ENCODE results near the gene TINAGL1.

TINAGL1 gene

DNA sequence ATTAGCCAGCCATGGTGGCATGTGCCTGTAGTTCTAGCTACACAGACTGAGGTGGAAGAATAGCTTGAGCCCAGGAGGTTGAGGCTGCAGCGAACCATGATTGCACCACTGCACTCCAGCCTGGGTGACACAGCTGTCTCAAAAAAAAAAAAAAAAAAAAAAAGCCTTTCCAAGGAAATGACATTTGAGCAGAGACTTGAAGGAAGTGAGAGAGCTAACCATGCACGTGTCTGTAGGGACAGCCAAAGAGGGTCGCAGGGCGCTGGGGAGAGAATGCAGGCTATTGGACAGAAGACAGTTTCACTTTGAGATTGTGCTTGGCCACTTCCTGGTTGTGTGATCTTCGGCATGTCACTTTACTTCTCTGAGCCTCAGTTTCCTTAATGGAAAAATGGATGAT lies 48.0 kb downstream of the TINAGL1 start:
- peak; percentile 76 for ATAC-seq
- H3K36me3 Mint-ChIP-seq: peaks cover 45% of the 10 kb centered on the region
- H3K4me1 Mint-ChIP-seq: peaks cover 42% of the 10 kb centered on the region
- peak overlapping the region; percentile 47 for H3K27ac Mint-ChIP-seq
- peaks cover 8% of the 10 kb centered on the region for H3K27me3 Mint-ChIP-seq
- no peaks in the 10 kb centered on the region for H3K9me3 Mint-ChIP-seq
- H3K4me3 Mint-ChIP-seq: no peak overlapping the region

DNA sequence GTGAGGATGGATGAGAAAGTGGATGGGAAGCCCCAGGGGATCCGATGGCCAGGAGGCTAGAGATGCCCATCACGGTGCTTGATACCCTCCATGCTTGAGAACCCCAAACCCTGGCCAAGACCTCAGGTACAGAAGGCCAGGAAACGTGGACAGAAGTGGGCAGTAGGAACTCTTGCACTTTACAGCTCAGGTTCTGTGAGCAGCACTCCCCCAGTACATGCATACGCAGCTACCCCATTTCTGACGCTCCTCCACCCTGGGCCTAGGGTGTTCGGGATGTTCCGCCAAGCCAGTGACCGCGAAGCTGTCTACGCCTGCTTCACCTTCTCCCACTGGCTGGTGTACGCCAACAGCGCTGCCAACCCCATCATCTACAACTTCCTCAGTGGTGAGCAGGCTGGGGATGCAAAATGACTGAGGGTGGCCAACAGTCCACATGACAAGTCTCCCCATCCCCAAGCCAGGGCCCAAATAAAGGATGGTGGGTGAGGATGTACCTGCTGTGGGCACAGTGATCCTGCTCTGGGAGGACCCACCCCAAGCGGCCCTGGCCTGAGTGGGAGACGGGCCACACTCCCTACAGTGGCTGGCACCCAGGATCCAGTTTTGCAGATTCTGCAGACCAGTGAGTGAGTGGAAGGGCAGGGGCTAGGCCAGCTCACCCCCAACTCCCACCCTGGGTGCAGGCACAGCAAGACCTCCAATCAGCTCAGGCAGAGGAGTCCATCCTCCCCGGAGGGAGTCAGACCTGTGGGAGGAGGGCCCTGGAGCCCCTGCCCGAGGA lies 48.6 kb downstream of the TINAGL1 start:
- H3K27me3 Mint-ChIP-seq: peaks cover 2% of the 10 kb centered on the region
- peak overlapping the region; percentile 47 for H3K27ac Mint-ChIP-seq
- peaks cover 36% of the 10 kb centered on the region for H3K4me1 Mint-ChIP-seq
- peak; percentile 34 for ATAC-seq
- peaks cover 51% of the 10 kb centered on the region for H3K36me3 Mint-ChIP-seq
- no peak overlapping the region for H3K4me3 Mint-ChIP-seq
- no peaks in the 10 kb centered on the region for H3K9me3 Mint-ChIP-seq

DNA sequence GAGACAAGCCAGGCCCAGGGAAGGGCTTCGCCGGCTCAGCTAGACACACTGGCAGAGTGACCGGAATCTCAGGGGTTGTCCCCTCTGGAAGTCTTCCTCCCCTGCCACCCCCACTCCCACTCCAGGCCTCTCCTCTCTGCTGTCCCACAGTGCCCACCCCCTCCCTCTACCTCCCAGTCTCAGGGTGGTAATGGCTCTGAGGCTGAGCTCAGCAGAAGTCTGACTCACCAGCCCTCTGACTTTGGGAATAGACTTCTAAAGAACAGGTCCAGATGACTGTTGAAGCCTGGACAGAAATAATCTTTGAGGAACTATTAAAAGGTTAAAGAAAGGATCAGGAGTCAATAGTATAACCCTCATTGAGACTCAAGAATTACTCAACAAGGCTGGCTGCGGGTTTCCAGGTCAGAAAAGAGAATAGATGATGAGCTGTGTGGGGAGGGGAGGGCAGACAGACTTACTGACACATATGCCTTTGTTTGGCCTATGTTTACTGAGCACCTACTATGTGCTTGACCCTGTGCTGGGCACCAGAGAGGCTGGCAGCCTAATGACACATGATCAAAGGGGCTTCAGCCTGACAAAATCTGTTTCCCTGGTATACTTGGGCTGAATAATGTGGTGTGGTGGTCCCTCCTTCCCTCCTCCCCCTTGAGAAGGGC lies 49.4 kb downstream of the TINAGL1 start:
- Mint-ChIP-seq H3K36me3 (peaks cover 59% of the 10 kb centered on the region), H3K27ac (peak overlapping the region; percentile 47), H3K4me1 (peaks cover 36% of the 10 kb centered on the region), H3K27me3 (no peaks in the 10 kb centered on the region), H3K9me3 (no peaks in the 10 kb centered on the region), H3K4me3 (no peak overlapping the region)
- ATAC-seq: peak; percentile 46

DNA sequence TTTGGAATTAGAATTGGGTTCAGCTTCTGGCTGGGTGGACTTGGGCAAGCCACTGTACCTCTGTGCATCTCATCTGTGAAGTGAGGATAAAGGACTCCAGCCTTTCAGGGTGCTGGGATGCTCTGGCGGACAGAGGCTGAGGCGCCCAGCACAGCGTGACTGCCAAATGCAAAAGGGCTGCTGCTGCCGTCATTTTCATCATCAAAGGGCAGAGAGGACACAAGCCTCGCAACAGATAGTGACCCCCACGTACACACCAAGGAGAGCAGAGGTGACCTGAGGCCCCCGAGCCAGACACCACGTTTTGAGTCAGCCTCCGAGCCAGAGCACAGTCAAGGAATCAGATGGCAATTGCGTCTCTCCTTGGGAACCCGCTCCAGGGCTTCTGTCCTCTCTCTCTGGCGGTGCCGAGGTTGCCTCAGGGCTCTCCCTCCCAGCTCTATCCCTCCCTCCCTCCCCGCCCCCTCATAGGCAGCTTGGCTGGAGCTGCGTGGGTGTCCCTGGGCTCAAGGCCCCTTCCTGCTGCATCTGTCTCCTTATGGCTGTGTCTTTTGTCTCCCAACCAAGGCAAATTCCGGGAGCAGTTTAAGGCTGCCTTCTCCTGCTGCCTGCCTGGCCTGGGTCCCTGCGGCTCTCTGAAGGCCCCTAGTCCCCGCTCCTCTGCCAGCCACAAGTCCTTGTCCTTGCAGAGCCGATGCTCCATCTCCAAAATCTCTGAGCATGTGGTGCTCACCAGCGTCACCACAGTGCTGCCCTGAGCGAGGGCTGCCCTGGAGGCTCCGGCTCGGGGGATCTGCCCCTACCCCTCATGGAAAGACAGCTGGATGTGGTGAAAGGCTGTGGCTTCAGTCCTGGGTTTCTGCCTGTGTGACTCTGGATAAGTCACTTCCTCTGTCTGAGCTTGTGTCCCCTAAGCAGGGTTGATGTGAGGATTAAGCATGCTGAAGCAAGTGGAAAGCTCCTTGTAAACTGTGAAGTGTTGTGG lies 50.2 kb downstream of the TINAGL1 start:
- peaks cover 67% of the 10 kb centered on the region for H3K36me3 Mint-ChIP-seq
- H3K4me3 Mint-ChIP-seq: no peak overlapping the region
- H3K27me3 Mint-ChIP-seq: no peaks in the 10 kb centered on the region
- no peaks in the 10 kb centered on the region for H3K9me3 Mint-ChIP-seq
- peak overlapping the region; percentile 52 for H3K27ac Mint-ChIP-seq
- H3K4me1 Mint-ChIP-seq: peaks cover 36% of the 10 kb centered on the region
- no peak for ATAC-seq

DNA sequence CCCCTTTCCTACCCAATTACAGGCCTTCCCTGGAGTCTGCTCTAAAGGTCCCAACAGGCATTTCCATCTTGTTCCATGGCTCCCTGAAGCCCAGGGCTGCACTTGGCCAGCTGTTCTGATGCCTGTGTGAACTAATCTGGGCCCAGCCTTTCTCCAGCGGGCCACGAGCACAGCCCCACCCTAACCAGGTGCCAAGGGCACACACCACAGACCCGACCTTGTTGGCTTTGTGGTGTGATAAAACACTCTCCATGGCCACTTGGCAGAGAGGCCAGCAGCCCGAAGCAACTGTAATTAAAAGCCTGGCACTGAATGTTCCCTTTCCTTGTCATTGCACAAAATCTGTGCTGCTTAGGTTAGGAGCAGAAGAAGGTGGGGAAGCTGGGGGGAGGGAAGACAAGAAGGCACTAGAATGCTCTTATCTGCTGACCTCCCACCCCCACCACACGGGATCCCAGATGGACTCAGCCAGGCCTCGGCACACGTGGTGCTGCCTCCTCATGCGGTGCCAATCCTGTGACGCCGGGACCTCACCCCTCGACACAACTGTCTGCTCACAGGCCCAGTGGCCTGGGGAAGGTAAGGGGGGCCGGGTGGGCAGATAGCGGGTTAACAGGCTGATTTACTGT lies 51.1 kb downstream of the TINAGL1 start:
- peaks cover 36% of the 10 kb centered on the region for H3K4me1 Mint-ChIP-seq
- H3K4me3 Mint-ChIP-seq: no peak overlapping the region
- peak overlapping the region; percentile 52 for H3K27ac Mint-ChIP-seq
- no peaks in the 10 kb centered on the region for H3K9me3 Mint-ChIP-seq
- H3K36me3 Mint-ChIP-seq: peaks cover 76% of the 10 kb centered on the region
- H3K27me3 Mint-ChIP-seq: no peaks in the 10 kb centered on the region
- ATAC-seq: no peak

DNA sequence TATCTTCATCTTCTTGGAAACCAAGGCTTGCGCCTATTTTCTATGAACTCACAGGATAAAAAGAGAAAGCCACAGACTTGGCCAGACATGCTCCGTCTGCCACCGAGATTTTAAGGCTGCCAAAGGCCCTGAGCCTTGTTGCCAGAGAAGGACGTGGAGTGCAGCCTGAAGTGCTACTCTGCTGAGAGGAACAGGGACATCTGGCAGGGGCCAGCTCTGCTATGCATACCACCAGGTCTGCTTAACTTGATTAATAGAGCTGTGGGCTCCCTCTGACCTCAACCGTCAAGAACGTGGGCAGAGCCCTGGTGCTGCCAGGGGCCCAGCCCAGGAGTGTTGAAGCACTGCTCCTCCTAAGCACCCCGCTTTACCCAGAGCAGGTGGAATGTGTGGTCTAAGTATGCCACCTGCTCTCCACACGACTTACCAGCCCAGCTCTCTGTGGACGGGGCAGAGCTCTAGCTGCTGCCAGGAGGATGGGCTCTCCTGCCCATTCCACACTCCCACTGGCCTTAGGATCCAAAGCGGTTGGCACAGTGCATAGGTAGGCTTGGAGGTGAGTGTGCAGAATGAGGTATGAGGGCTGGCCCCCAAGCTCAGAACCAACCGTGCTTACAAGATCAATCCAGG lies 51.7 kb downstream of the TINAGL1 start:
- H3K4me1 Mint-ChIP-seq: peaks cover 36% of the 10 kb centered on the region
- ATAC-seq: no peak
- no peak overlapping the region for H3K27ac Mint-ChIP-seq
- H3K4me3 Mint-ChIP-seq: no peak overlapping the region
- H3K9me3 Mint-ChIP-seq: no peaks in the 10 kb centered on the region
- peaks cover 77% of the 10 kb centered on the region for H3K36me3 Mint-ChIP-seq
- no peaks in the 10 kb centered on the region for H3K27me3 Mint-ChIP-seq

DNA sequence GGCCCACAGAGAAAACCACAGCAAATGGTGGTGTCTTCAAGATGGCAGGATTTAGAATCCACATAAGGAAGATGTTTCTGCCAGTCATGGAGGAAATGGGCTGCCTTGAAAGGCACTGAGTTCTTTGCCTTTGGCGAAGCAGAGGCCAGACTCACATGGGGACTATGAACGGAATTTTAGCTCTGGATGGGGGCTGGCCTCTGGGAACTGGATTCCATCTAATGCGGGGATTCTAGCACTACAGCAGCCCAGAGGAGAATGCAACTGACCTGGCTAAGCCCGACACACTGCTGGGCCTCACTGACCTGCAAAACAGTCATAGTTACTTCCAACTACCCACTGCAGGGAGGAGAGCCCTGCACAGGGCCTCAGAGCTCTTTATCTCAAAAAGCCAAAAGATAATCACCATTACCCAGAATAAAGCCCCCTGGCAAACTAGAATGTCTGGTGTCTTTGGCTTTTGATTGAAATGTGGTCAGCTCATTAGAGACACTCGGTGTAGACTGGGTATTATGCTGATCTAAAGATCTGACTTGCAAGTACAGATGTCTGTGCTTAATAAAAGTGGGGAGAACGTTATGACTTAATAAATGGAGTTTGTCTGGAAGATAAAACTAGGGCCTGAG lies 52.7 kb downstream of the TINAGL1 start:
- H3K27me3 Mint-ChIP-seq: no peaks in the 10 kb centered on the region
- no peak for ATAC-seq
- H3K9me3 Mint-ChIP-seq: no peaks in the 10 kb centered on the region
- no peak overlapping the region for H3K4me3 Mint-ChIP-seq
- no peak overlapping the region for H3K27ac Mint-ChIP-seq
- H3K4me1 Mint-ChIP-seq: peaks cover 29% of the 10 kb centered on the region
- peaks cover 68% of the 10 kb centered on the region for H3K36me3 Mint-ChIP-seq

DNA sequence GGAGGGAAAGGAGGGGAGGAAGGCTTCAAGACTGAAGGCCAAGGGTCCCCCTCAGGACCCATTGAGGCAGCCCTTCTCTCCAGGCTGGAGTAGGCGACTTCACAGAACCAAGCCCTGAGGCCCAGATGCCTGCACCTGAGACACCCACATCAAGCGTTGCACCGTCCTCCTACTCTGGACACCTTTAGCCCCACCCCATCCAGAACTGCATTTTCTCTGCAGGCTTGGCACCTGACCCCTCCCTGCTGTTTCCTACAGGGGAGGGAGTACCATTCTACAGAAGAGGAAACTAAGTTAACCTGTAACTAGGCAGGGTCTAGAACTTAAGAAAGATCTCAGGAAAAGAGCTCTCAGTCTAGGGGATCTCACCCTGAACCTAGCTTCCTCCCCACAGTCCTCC lies 56.3 kb downstream of the TINAGL1 start:
- no peaks in the 10 kb centered on the region for H3K9me3 Mint-ChIP-seq
- no peaks in the 10 kb centered on the region for H3K4me1 Mint-ChIP-seq
- H3K4me3 Mint-ChIP-seq: no peak overlapping the region
- peaks cover 52% of the 10 kb centered on the region for H3K36me3 Mint-ChIP-seq
- no peak overlapping the region for H3K27ac Mint-ChIP-seq
- H3K27me3 Mint-ChIP-seq: no peaks in the 10 kb centered on the region
- ATAC-seq: no peak

DNA sequence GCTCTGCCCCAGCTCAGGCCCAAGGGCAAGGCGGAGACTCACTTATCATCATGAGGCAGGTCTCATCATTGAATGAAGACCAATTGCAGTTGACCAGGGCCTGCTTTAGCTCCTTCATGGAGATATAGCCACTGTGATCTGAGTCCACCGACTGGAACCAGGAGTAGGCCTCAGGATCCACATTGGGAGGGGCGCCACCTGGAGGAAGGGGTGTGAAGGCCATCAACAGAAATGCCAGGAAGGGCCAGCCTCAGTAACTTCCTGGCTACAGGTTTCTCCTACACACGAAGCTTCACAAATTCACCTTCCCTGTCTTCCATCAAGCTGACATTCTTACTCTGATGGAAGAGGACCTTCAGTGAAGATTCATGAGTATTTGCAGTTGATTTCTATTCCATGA lies 56.8 kb downstream of the TINAGL1 start:
- Mint-ChIP-seq H3K9me3 (no peaks in the 10 kb centered on the region), H3K27ac (no peak overlapping the region), H3K4me3 (no peak overlapping the region), H3K4me1 (no peaks in the 10 kb centered on the region), H3K36me3 (peaks cover 48% of the 10 kb centered on the region), H3K27me3 (no peaks in the 10 kb centered on the region)
- no peak for ATAC-seq

All from stimulated activated memory B cell treated with anti-CD40 and anti-IgM and Interleukin-4, amounts not matched to agents 10 μg/mL and 1 μg/mL and 100 μg/mL, for 72 hours (primary cell).